Measurements from ENCODE around the gene PRPF4.

PRPF4 gene

GRCh38 chr9:113315231-113315630 is 39.8 kb downstream of the PRPF4 start:
- FAIRE-seq, result no peak

DNA sequence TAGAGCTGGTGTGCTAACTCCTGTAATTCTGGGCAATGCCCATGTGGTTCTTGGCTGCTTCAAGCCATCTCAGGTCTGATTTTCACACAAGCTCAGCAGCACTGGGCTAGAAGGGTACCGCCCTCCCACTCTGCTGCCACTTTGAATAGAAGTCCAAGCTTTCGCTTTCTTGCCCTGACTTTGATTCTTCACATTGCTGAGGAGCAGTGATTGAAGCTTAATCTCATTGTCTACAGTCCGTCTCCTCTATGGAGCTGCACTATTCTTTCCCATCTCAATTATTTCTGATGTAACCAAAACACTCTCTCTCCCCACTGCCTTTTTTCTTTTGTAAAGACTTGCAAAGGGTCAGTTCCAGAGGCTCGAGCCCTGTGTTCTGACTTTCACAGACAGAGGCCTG is 40.6 kb downstream of the PRPF4 start:
- no peak for FAIRE-seq

DNA sequence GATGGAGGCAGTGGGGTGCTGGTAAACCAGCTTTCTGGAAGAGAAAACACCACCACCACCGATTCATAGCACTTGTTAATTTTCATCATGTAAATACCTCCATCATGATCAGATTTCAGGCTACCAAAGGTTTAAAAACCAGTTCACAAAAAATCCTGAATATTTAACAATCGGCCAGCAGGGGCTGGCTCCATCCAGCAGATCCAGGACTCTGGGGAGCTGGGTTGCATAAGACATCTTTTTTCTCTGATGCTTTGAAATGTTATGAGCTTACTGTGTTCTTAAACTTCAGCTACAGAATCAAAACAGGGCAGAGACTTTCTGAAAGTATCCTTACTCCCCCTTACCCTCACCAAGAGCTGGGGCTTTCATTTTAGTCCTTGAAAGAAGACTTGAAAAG is 42.3 kb downstream of the PRPF4 start:
- no peak for FAIRE-seq

DNA sequence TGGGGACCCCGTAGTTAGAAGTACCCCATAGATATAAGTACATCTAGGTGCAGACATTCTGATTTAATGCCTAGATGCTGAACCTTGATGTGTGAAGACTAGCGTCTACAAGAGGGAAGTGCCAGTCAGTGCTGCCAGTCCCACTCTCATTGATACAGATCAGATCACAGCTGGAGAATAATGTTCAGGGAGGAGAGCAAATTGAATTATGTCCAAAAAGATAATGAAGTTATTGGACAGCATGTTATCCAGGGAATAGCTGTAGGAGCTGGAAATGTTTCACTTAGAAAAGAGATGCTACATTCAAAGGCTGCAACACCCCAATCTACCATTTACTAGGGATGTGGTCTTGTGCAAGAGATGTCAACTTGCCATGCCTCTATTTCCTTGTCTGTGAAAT is 43.6 kb downstream of the PRPF4 start:
- no peak for FAIRE-seq

DNA sequence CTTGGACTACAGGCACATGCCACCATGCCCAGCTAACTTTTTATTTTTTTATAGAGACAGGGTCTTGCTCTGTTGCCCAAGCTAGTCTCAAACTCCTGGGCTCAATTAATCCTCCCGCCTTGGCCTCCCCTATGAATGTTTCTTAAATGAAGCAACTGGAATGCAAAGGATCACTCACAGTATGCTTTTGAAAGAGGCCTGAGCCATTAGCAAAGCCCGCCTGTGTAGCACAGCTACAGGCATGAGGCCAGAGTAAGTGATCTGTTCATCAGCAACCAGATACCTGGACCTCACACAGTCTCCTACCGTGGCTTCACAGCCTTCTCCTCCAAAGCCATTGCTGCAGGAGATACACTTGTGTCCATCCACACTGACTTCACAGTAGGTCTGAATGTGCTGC is 44.6 kb downstream of the PRPF4 start:
- FAIRE-seq, result no peak

GRCh38 chr9:113322671-113323070 is 47.2 kb downstream of the PRPF4 start:
- FAIRE-seq, result no peak

DNA sequence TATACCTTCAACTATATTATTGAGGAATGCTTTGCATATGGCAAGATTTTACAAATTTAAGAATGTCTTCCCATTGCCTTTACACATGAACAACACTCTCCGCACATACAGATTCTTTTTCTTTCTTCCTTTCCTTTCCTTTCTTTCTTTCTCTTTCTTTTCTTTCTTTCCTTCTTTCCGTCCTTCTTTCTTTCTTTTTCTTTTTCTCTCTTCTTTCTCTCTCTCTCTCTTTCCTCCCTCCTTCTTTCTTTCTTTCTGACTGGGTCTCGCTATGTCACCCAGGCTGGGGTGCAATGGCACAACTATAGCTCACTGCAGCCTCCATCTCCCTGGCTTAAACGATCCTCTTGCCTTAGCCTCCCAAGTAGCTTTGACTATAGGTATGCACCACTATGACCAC is 50.8 kb downstream of the PRPF4 start:
- no peak for FAIRE-seq

DNA sequence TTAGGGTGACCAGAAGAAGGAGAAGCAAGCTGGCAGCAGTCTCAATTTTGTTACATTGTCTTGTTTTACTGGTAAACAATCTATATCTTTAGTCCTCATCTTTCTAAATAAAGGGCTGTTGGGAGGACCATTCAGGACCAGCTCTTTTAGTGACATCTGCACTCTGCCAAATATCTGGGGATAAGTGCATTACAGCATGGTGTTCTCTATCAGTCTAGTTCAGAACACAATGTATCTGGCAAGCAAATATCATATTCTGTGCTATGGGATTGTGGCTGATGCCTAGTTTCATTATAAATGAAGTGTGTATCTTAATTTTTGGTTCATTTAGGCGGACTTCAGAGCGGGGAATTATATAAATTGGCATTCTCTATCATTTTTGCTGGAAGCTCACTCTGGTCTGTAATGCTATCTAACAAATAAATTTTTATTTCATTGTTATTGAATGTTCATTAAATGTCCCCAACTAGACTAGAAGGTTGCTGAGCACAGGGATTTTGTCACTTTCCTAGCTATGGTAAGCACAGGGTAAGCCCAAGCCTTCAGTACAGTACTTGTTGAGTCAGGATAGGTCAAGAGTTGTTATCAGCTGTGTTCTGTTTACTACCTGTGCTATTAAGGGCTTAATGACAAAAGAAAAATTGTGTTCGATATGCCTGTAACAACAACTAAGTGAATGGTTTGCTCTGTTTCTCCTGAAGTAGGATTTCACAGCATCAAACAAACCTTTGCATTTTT is 52.8 kb downstream of the PRPF4 start:
- FAIRE-seq, result no peak

DNA sequence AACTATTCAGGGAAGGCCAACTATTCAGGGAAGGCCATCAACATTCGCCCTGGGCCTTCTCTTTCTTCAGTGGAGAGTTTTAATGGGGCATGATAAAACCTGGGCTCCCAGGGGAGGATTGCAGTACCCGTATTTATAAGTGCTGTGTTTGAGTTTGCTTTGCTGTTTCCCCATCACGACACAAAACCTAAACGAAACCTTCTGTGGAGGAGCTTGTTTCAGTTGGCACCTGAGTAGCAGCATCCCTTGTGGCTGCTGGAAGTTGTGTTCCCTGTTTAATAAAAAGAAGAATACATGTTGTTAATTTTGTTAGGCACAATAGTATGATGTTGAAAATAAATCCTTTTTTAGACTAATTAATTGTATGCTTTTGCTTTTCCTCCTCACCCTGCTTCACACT is 56.3 kb downstream of the PRPF4 start:
- no peak for FAIRE-seq

DNA sequence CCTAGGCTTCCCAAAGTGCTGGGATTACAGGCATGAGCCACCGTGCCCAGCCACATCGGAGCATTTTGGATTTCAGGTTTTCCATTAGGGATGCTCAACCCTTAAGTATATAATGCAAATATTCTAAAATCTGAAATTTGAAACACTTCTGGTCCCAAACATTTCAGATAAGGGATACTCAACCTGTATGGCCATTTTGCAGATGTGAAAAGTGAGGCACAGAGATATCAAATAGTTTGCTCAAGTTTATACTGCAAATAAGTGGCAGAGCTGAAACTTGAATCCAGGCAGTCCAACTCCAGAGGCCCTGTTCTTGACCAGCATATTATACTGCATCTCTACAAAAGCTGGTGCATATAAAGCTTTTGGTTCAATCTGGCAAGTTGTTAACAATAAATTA is 62.3 kb downstream of the PRPF4 start:
- no peak for FAIRE-seq

- FAIRE-seq, result no peak
These were observed 64.7 kb downstream of the PRPF4 start, which contains the start of gene WDR31 for GRCh38 chr9:113340011-113340699. Gene WDR31, minus strand, starts transcription at chr9:113340275. Its CDS starts 8,253 bp downstream, at chr9:113332022.

GRCh38 chr9:113341712-113342410 is 66.4 kb downstream of the PRPF4 start:
- FAIRE-seq, result no peak

Measured in endometrium (tissue), 2 donors.